Activated CD4-positive, alpha-beta T cell treated with anti-CD3 and anti-CD28 coated beads, Interleukin-2, amount 10 ng/mL, durations not matched to agents 7 days and 5 days (primary cell): ENCODE results near the gene DPP10. TPM values are rescaled to one million over a fixed set of nuclear protein-coding genes. Genes with fewer than 3 reads are reported as not detected.
"Not testable (repeated sequence)": the region's sequence is repeated elsewhere in the genome, so short reads cannot be mapped to it uniquely, and the experiment has no call there.

Source experiments
- CTCF ChIA-PET: fragments of 350-600 bp; sonication (Branson Sonifier 250); formaldehyde crosslinking; loops from one replicate; lab custom pipeline; 2021; ENCODE audit warnings: antibody characterized with exemption; lab: Charles Lee
- POLR2A ChIA-PET: fragments of 350-600 bp; sonication (Branson Sonifier 250); formaldehyde crosslinking; loops from one replicate; lab custom pipeline; 2021; ENCODE audit warnings: antibody characterized with exemption; lab: Charles Lee
- DNase-seq: peaks from one replicate; pipeline ENCODE4 v3.0.0-alpha.2; 2020
- H3K27ac Mint-ChIP-seq: one replicate; pipeline ENCODE4 v1.8.0; 2021; ENCODE audit warnings: mild to moderate bottlenecking, moderate library complexity, mixed read lengths
- H3K27me3 Mint-ChIP-seq: one replicate; pipeline ENCODE4 v1.8.0; 2021; ENCODE audit warnings: mixed read lengths
- H3K36me3 Mint-ChIP-seq: one replicate; pipeline ENCODE4 v1.8.0; 2021; ENCODE audit warnings: low read depth, mixed read lengths
- H3K4me1 Mint-ChIP-seq: one replicate; pipeline ENCODE4 v1.8.0; 2021; ENCODE audit warnings: mixed read lengths
- H3K4me3 Mint-ChIP-seq: one replicate; pipeline ENCODE4 v1.8.0; 2021; ENCODE audit warnings: mild to moderate bottlenecking, moderate library complexity, mixed read lengths
- H3K9me3 Mint-ChIP-seq: one replicate; pipeline ENCODE4 v1.8.0; 2021; ENCODE audit warnings: mixed read lengths
- total RNA-seq, 2 experiments: library from RNA; stranded (reverse); gene quantifications; one replicate each; pipeline ENCODE4 v1.2.3, GENCODE V29; 2021

The DPP10 gene
- total RNA-seq, result not detected

- H3K9me3 Mint-ChIP-seq, result no peaks in the 10 kb centered on the region
- peak; percentile 8 for DNase-seq
- H3K36me3 Mint-ChIP-seq, result no peaks in the 10 kb centered on the region
- CTCF ChIA-PET, result no interaction called here
- no peak within 1 kb of the TSS for H3K27ac Mint-ChIP-seq
- POLR2A ChIA-PET, result no interaction called here
- no peaks in the 10 kb centered on the region for H3K27me3 Mint-ChIP-seq
- no peaks in the 10 kb centered on the region for H3K4me1 Mint-ChIP-seq
- H3K4me3 Mint-ChIP-seq, result no peak within 1 kb of the TSS
Observed at GRCh38 chr2:114442510-114442909, at the start of gene DPP10. DPP10 (plus strand) TSS chr2:114442641.

GRCh38 chr2:114400890-114401289 is 41.6 kb upstream of the DPP10 start:
- ChIA-PET POLR2A (no interaction called here), CTCF (no interaction called here)
- no peaks in the 10 kb centered on the region for H3K36me3 Mint-ChIP-seq
- H3K4me1 Mint-ChIP-seq, result no peaks in the 10 kb centered on the region
- H3K27me3 Mint-ChIP-seq, result no peaks in the 10 kb centered on the region
- no peak overlapping the region for H3K4me3 Mint-ChIP-seq
- no peaks in the 10 kb centered on the region for H3K9me3 Mint-ChIP-seq
- DNase-seq, result no peak
- H3K27ac Mint-ChIP-seq, result no peak overlapping the region

GRCh38 chr2:114405247-114406116 is 37.0 kb upstream of the DPP10 start:
- Mint-ChIP-seq H3K27ac (no peak overlapping the region), H3K36me3 (no peaks in the 10 kb centered on the region), H3K4me3 (no peak overlapping the region), H3K27me3 (no peaks in the 10 kb centered on the region), H3K9me3 (peaks cover 12% of the 10 kb centered on the region), H3K4me1 (no peaks in the 10 kb centered on the region)
- ChIA-PET CTCF (no interaction called here), POLR2A (no interaction called here)
- DNase-seq, result no peak

GRCh38 chr2:114406347-114406746 is 36.1 kb upstream of the DPP10 start:
- ChIA-PET CTCF (no interaction called here), POLR2A (no interaction called here)
- H3K36me3 Mint-ChIP-seq, result no peaks in the 10 kb centered on the region
- no peak overlapping the region for H3K4me3 Mint-ChIP-seq
- H3K27me3 Mint-ChIP-seq, result no peaks in the 10 kb centered on the region
- DNase-seq, result no peak
- no peak overlapping the region for H3K27ac Mint-ChIP-seq
- peaks cover 12% of the 10 kb centered on the region for H3K9me3 Mint-ChIP-seq
- no peaks in the 10 kb centered on the region for H3K4me1 Mint-ChIP-seq

- H3K4me1 Mint-ChIP-seq, H3K27me3 Mint-ChIP-seq, DNase-seq, POLR2A ChIA-PET, H3K27ac Mint-ChIP-seq, H3K4me3 Mint-ChIP-seq, H3K36me3 Mint-ChIP-seq, CTCF ChIA-PET: not testable (repeated sequence)
- peaks cover 12% of the 10 kb centered on the region for H3K9me3 Mint-ChIP-seq
Observed at GRCh38 chr2:114407353-114407752, 35.1 kb upstream of the DPP10 start.

GRCh38 chr2:114421781-114422180 is 20.7 kb upstream of the DPP10 start:
- Mint-ChIP-seq H3K4me1 (no peaks in the 10 kb centered on the region), H3K27ac (no peak overlapping the region), H3K36me3 (no peaks in the 10 kb centered on the region), H3K9me3 (no peaks in the 10 kb centered on the region), H3K27me3 (no peaks in the 10 kb centered on the region), H3K4me3 (no peak overlapping the region)
- ChIA-PET POLR2A (no interaction called here), CTCF (no interaction called here)
- no peak for DNase-seq

GRCh38 chr2:114424699-114425098 is 17.7 kb upstream of the DPP10 start:
- Mint-ChIP-seq H3K4me1 (no peaks in the 10 kb centered on the region), H3K9me3 (no peaks in the 10 kb centered on the region), H3K36me3 (no peaks in the 10 kb centered on the region), H3K27ac (no peak overlapping the region), H3K27me3 (no peaks in the 10 kb centered on the region), H3K4me3 (no peak overlapping the region)
- DNase-seq, result no peak
- CTCF ChIA-PET, result no interaction called here
- POLR2A ChIA-PET, result no interaction called here

GRCh38 chr2:114426756-114427155 is 15.7 kb upstream of the DPP10 start:
- no peaks in the 10 kb centered on the region for H3K4me1 Mint-ChIP-seq
- H3K9me3 Mint-ChIP-seq, result no peaks in the 10 kb centered on the region
- H3K36me3 Mint-ChIP-seq, result no peaks in the 10 kb centered on the region
- H3K27me3 Mint-ChIP-seq, result no peaks in the 10 kb centered on the region
- ChIA-PET CTCF (no interaction called here), POLR2A (no interaction called here)
- no peak overlapping the region for H3K4me3 Mint-ChIP-seq
- DNase-seq, result no peak
- H3K27ac Mint-ChIP-seq, result no peak overlapping the region

GRCh38 chr2:114436329-114436728 is 6.1 kb upstream of the DPP10 start:
- POLR2A ChIA-PET, result no interaction called here
- CTCF ChIA-PET, result no interaction called here
- Mint-ChIP-seq H3K4me1 (no peaks in the 10 kb centered on the region), H3K9me3 (no peaks in the 10 kb centered on the region), H3K4me3 (no peak overlapping the region), H3K27me3 (no peaks in the 10 kb centered on the region), H3K27ac (no peak overlapping the region), H3K36me3 (no peaks in the 10 kb centered on the region)
- no peak for DNase-seq

GRCh38 chr2:114446571-114446970 is 4.1 kb downstream of the DPP10 start:
- Mint-ChIP-seq H3K27ac (no peak overlapping the region), H3K27me3 (no peaks in the 10 kb centered on the region), H3K4me3 (no peak overlapping the region), H3K9me3 (no peaks in the 10 kb centered on the region), H3K4me1 (no peaks in the 10 kb centered on the region), H3K36me3 (no peaks in the 10 kb centered on the region)
- ChIA-PET POLR2A (no interaction called here), CTCF (no interaction called here)
- DNase-seq, result no peak

- ChIA-PET POLR2A (no interaction called here), CTCF (no interaction called here)
- Mint-ChIP-seq H3K27me3 (no peaks in the 10 kb centered on the region), H3K27ac (no peak overlapping the region), H3K36me3 (no peaks in the 10 kb centered on the region), H3K4me3 (no peak overlapping the region), H3K9me3 (no peaks in the 10 kb centered on the region), H3K4me1 (no peaks in the 10 kb centered on the region)
- DNase-seq, result no peak
Observed at GRCh38 chr2:114450639-114451038, 8.2 kb downstream of the DPP10 start.

GRCh38 chr2:114456566-114456965 is 14.1 kb downstream of the DPP10 start:
- DNase-seq, result no peak
- no peak overlapping the region for H3K27ac Mint-ChIP-seq
- POLR2A ChIA-PET, result no interaction called here
- no peaks in the 10 kb centered on the region for H3K4me1 Mint-ChIP-seq
- CTCF ChIA-PET, result no interaction called here
- no peak overlapping the region for H3K4me3 Mint-ChIP-seq
- no peaks in the 10 kb centered on the region for H3K27me3 Mint-ChIP-seq
- H3K9me3 Mint-ChIP-seq, result no peaks in the 10 kb centered on the region
- H3K36me3 Mint-ChIP-seq, result no peaks in the 10 kb centered on the region

- Mint-ChIP-seq H3K36me3 (no peaks in the 10 kb centered on the region), H3K9me3 (no peaks in the 10 kb centered on the region), H3K4me1 (no peaks in the 10 kb centered on the region), H3K4me3 (no peak overlapping the region), H3K27me3 (no peaks in the 10 kb centered on the region), H3K27ac (no peak overlapping the region)
- no peak for DNase-seq
- POLR2A ChIA-PET, result no interaction called here
- CTCF ChIA-PET, result no interaction called here
Observed at GRCh38 chr2:114457956-114458355, 15.5 kb downstream of the DPP10 start.

GRCh38 chr2:114461116-114461515 is 18.7 kb downstream of the DPP10 start:
- ChIA-PET POLR2A (no interaction called here), CTCF (no interaction called here)
- Mint-ChIP-seq H3K27me3 (no peaks in the 10 kb centered on the region), H3K4me1 (no peaks in the 10 kb centered on the region), H3K27ac (no peak overlapping the region), H3K4me3 (no peak overlapping the region), H3K9me3 (no peaks in the 10 kb centered on the region), H3K36me3 (no peaks in the 10 kb centered on the region)
- no peak for DNase-seq
